Epithelial cell of proximal tubule (primary cell): ENCODE results near the gene FBXW7. TPM values are rescaled to one million over a fixed set of nuclear protein-coding genes. Genes with fewer than 3 reads are reported as not detected.

Experiments
- DNase-seq: peaks from one replicate; pipeline ENCODE4 v3.0.0-alpha.2; 2011; ENCODE audit warnings: low read depth
- H3K4me3 ChIP-seq: 2 replicates; pipeline ENCODE4 v1.5.1; 2011; ENCODE audit warnings: low read depth, mild to moderate bottlenecking, low read length
- CTCF ChIP-seq: conservative IDR thresholded peaks from 2 replicates; pipeline ENCODE4 v1.5.1; 2012; ENCODE audit warnings: low read depth, mild to moderate bottlenecking, low read length
- total RNA-seq: library from RNA; depleted of rRNA; stranded (reverse); fragments of >200 nt; gene quantifications from 2 replicates; pipeline ENCODE4 v1.2.3, GENCODE V29; 2015

Gene FBXW7
- total RNA-seq, 1 donor from 2014 or later = 32.9 TPM

- no peak for TF ChIP-seq CTCF
- no peak for DNase-seq
- H3K4me3 ChIP-seq = no peak overlapping the region
These were observed 42.0 kb upstream of the FBXW7 start for GRCh38 chr4:152577708-152578396.

- no peak overlapping the region for H3K4me3 ChIP-seq
- no peak for TF ChIP-seq CTCF
- no peak for DNase-seq
These were observed 39.6 kb upstream of the FBXW7 start for GRCh38 chr4:152575533-152575932.

GRCh38 chr4:152573861-152574260 lies 38.0 kb upstream of the FBXW7 start:
- DNase-seq = no peak
- TF ChIP-seq CTCF = no peak
- H3K4me3 ChIP-seq = no peak overlapping the region

- no peak overlapping the region for H3K4me3 ChIP-seq
- DNase-seq = no peak
- TF ChIP-seq CTCF = no peak
These were observed 36.7 kb upstream of the FBXW7 start for GRCh38 chr4:152572417-152573086.

- no peak for TF ChIP-seq CTCF
- no peak for DNase-seq
- H3K4me3 ChIP-seq = no peak overlapping the region
These were observed 35.9 kb upstream of the FBXW7 start for GRCh38 chr4:152571770-152572169.

GRCh38 chr4:152571296-152571695 lies 35.4 kb upstream of the FBXW7 start:
- H3K4me3 ChIP-seq = no peak overlapping the region
- no peak for DNase-seq
- TF ChIP-seq CTCF = no peak

- DNase-seq = no peak
- no peak overlapping the region for H3K4me3 ChIP-seq
- TF ChIP-seq CTCF = no peak
These were observed 29.4 kb upstream of the FBXW7 start for GRCh38 chr4:152565333-152565732.
